Measurements from ENCODE around the gene SUPT6H. TPM values are rescaled to one million over a fixed set of nuclear protein-coding genes. Genes with fewer than 3 reads are reported as not detected.

Gene SUPT6H
- total and polyA plus RNA-seq, 2 of the 8 experiments (the other 6 are each of a cell fraction or from before 2014, with no cell fraction given): 32.0 to 59.9 TPM

GRCh38 chr17:28737770-28738679, 76.0 kb downstream of the SUPT6H start (continued):
- TF ChIP-seq E2F6 (IDR thresholded peaks at IDR 0.05): no peak
- TF ChIP-seq RNF2 (IDR thresholded peaks at IDR 0.05; ENCODE audit: borderline replicate concordance, low read depth, low read length, missing control alignments, poor library complexity, severe bottlenecking): no peak
- no peak for TF ChIP-seq EP300 (IDR thresholded peaks at IDR 0.05; ENCODE audit: borderline replicate concordance in 1 of 2, low read depth in 2 of 2, low read length in 2 of 2)
- TF ChIP-seq KDM4A (IDR thresholded peaks at IDR 0.05; ENCODE audit: low read depth, low read length, severe bottlenecking): no peak
- no peak for TF ChIP-seq SP1 (IDR thresholded peaks at IDR 0.05; ENCODE audit: low read depth, low read length)

Measured in H1 (cell line).